SJCRH30 (cell line): ENCODE results near the gene PPM1H. TPM values are rescaled to one million over a fixed set of nuclear protein-coding genes. Genes with fewer than 3 reads are reported as not detected.
A peak's percentile ranks its signal among the peaks of the same experiment; 100 is the strongest.

Experiments used
- DNase-seq, 2 experiments: peaks; one replicate each; pipeline ENCODE4 v3.0.0-alpha.2; 2015 to 2020
- H3K27ac ChIP-seq: fragments of 250-450 bp; sonication (Bioruptor Pico); 2 replicates; pipeline ENCODE4 v1.5.1; 2020; ENCODE audit warnings: mild to moderate bottlenecking, moderate library complexity
- H3K27me3 ChIP-seq: fragments of 250-450 bp; sonication (Bioruptor Pico); 2 replicates; pipeline ENCODE4 v1.5.1; 2020; ENCODE audit warnings: mild to moderate bottlenecking, moderate library complexity
- H3K36me3 ChIP-seq: fragments of 250-450 bp; sonication (Bioruptor Pico); 2 replicates; pipeline ENCODE4 v1.5.1; 2020; ENCODE audit warnings: mild to moderate bottlenecking, moderate library complexity
- H3K4me1 ChIP-seq: fragments of 250-450 bp; sonication (Bioruptor Pico); 2 replicates; pipeline ENCODE4 v1.5.1; 2020; ENCODE audit warnings: mild to moderate bottlenecking, moderate library complexity
- H3K4me3 ChIP-seq: fragments of 250-450 bp; sonication (Bioruptor Pico); 2 replicates; pipeline ENCODE4 v1.5.1; 2020; ENCODE audit warnings: mild to moderate bottlenecking, moderate library complexity
- H3K9me3 ChIP-seq: fragments of 250-450 bp; sonication (Bioruptor Pico); replicated peaks from 2 replicates; pipeline ENCODE4 v1.5.1; 2020; ENCODE audit warnings: mild to moderate bottlenecking, moderate library complexity
- total RNA-seq: library from RNA; depleted of rRNA; stranded (reverse); fragments of >200 nt; shearing (Covaris generic); gene quantifications from 2 replicates; pipeline ENCODE4 v1.2.3, GENCODE V29; 2014

PPM1H gene
- total RNA-seq, 1 experiment from 2014 or later: 4.1 TPM

- no peaks in the 10 kb centered on the region for H3K27me3 ChIP-seq
These were observed 229.1 kb downstream of the PPM1H start for GRCh38 chr12:62705846-62706245.

GRCh38 chr12:62703011-62703380 is 232.0 kb downstream of the PPM1H start:
- Histone ChIP-seq H3K27me3 (no peaks in the 10 kb centered on the region), H3K36me3 (no peaks in the 10 kb centered on the region), H3K4me1 (peaks cover 20% of the 10 kb centered on the region), H3K4me3 (no peak overlapping the region), H3K27ac (peak overlapping the region; percentile 40), H3K9me3 (no peaks in the 10 kb centered on the region)
- DNase-seq: peak; percentile 13 to 41

More at GRCh38 chr12:62705846-62706245, 229.1 kb downstream of the PPM1H start:
- no peak for DNase-seq
- Histone ChIP-seq H3K27ac (no peak overlapping the region), H3K36me3 (no peaks in the 10 kb centered on the region), H3K4me1 (peaks cover 20% of the 10 kb centered on the region), H3K9me3 (no peaks in the 10 kb centered on the region), H3K4me3 (no peak overlapping the region)

GRCh38 chr12:62701492-62701891 is 233.5 kb downstream of the PPM1H start:
- Histone ChIP-seq H3K9me3 (no peaks in the 10 kb centered on the region), H3K27ac (no peak overlapping the region), H3K4me3 (no peak overlapping the region), H3K36me3 (no peaks in the 10 kb centered on the region), H3K27me3 (no peaks in the 10 kb centered on the region), H3K4me1 (peaks cover 20% of the 10 kb centered on the region)
- no peak for DNase-seq

- H3K4me3 ChIP-seq: no peak overlapping the region
- peaks cover 20% of the 10 kb centered on the region for H3K4me1 ChIP-seq
- H3K27ac ChIP-seq: no peak overlapping the region
These were observed 234.7 kb downstream of the PPM1H start for GRCh38 chr12:62700091-62700880.

GRCh38 chr12:62698701-62699101 is 236.2 kb downstream of the PPM1H start:
- no peak for DNase-seq
- Histone ChIP-seq H3K4me1 (peaks cover 17% of the 10 kb centered on the region), H3K9me3 (no peaks in the 10 kb centered on the region), H3K4me3 (no peak overlapping the region), H3K27me3 (no peaks in the 10 kb centered on the region), H3K27ac (no peak overlapping the region), H3K36me3 (no peaks in the 10 kb centered on the region)

More at GRCh38 chr12:62700091-62700880, 234.7 kb downstream of the PPM1H start:
- H3K36me3 ChIP-seq: no peaks in the 10 kb centered on the region
- DNase-seq: no peak
- no peaks in the 10 kb centered on the region for H3K9me3 ChIP-seq
- H3K27me3 ChIP-seq: no peaks in the 10 kb centered on the region

- no peaks in the 10 kb centered on the region for H3K9me3 ChIP-seq
- peaks cover 9% of the 10 kb centered on the region for H3K4me1 ChIP-seq
- no peak overlapping the region for H3K4me3 ChIP-seq
- no peaks in the 10 kb centered on the region for H3K36me3 ChIP-seq
- DNase-seq: no peak
- no peaks in the 10 kb centered on the region for H3K27me3 ChIP-seq
- H3K27ac ChIP-seq: no peak overlapping the region
These were observed 237.1 kb downstream of the PPM1H start for GRCh38 chr12:62697893-62698292.

GRCh38 chr12:62695696-62696095 is 239.3 kb downstream of the PPM1H start:
- no peak for DNase-seq
- H3K9me3 ChIP-seq: no peaks in the 10 kb centered on the region
- no peaks in the 10 kb centered on the region for H3K36me3 ChIP-seq
- H3K27me3 ChIP-seq: no peaks in the 10 kb centered on the region
- no peak overlapping the region for H3K27ac ChIP-seq
- H3K4me3 ChIP-seq: no peak overlapping the region
- H3K4me1 ChIP-seq: no peaks in the 10 kb centered on the region

GRCh38 chr12:62694632-62695031 is 240.3 kb downstream of the PPM1H start:
- Histone ChIP-seq H3K36me3 (no peaks in the 10 kb centered on the region), H3K4me1 (no peaks in the 10 kb centered on the region), H3K27ac (no peak overlapping the region), H3K4me3 (no peak overlapping the region), H3K9me3 (no peaks in the 10 kb centered on the region), H3K27me3 (no peaks in the 10 kb centered on the region)
- DNase-seq: no peak

- Histone ChIP-seq H3K4me3 (no peak overlapping the region), H3K4me1 (no peaks in the 10 kb centered on the region), H3K9me3 (no peaks in the 10 kb centered on the region), H3K36me3 (no peaks in the 10 kb centered on the region), H3K27ac (no peak overlapping the region), H3K27me3 (no peaks in the 10 kb centered on the region)
- no peak for DNase-seq
These were observed 240.8 kb downstream of the PPM1H start for GRCh38 chr12:62694116-62694515.

GRCh38 chr12:62693376-62694050 is 241.4 kb downstream of the PPM1H start:
- Histone ChIP-seq H3K4me3 (no peak overlapping the region), H3K4me1 (no peaks in the 10 kb centered on the region), H3K27me3 (no peaks in the 10 kb centered on the region), H3K36me3 (no peaks in the 10 kb centered on the region), H3K27ac (no peak overlapping the region), H3K9me3 (no peaks in the 10 kb centered on the region)
- DNase-seq: no peak

GRCh38 chr12:62692884-62693283 is 242.1 kb downstream of the PPM1H start:
- Histone ChIP-seq H3K27me3 (no peaks in the 10 kb centered on the region), H3K9me3 (no peaks in the 10 kb centered on the region), H3K27ac (no peak overlapping the region), H3K4me3 (no peak overlapping the region), H3K36me3 (no peaks in the 10 kb centered on the region), H3K4me1 (no peaks in the 10 kb centered on the region)
- DNase-seq: no peak

GRCh38 chr12:62691309-62691708 is 243.6 kb downstream of the PPM1H start:
- DNase-seq: no peak
- no peak overlapping the region for H3K4me3 ChIP-seq
- no peaks in the 10 kb centered on the region for H3K4me1 ChIP-seq
- H3K27me3 ChIP-seq: no peaks in the 10 kb centered on the region
- no peaks in the 10 kb centered on the region for H3K9me3 ChIP-seq
- no peaks in the 10 kb centered on the region for H3K36me3 ChIP-seq
- no peak overlapping the region for H3K27ac ChIP-seq

GRCh38 chr12:62689042-62689839 is 245.7 kb downstream of the PPM1H start:
- no peak for DNase-seq
- Histone ChIP-seq H3K27me3 (no peaks in the 10 kb centered on the region), H3K4me3 (no peak overlapping the region), H3K27ac (no peak overlapping the region), H3K36me3 (no peaks in the 10 kb centered on the region), H3K4me1 (no peaks in the 10 kb centered on the region), H3K9me3 (no peaks in the 10 kb centered on the region)

- no peaks in the 10 kb centered on the region for H3K4me1 ChIP-seq
- no peaks in the 10 kb centered on the region for H3K36me3 ChIP-seq
- no peaks in the 10 kb centered on the region for H3K27me3 ChIP-seq
- no peak for DNase-seq
- H3K4me3 ChIP-seq: no peak overlapping the region
- H3K27ac ChIP-seq: no peak overlapping the region
- no peaks in the 10 kb centered on the region for H3K9me3 ChIP-seq
These were observed 248.0 kb downstream of the PPM1H start for GRCh38 chr12:62686938-62687337.
